Stimulated activated CD4-positive, alpha-beta T cell treated with anti-CD3 and anti-CD28 coated beads, Interleukin-2, amount 100 ng/mL, for 4 hours (primary cell): ENCODE measurements around the gene S100A10.

Experiments
- DNase-seq: peaks from one replicate; pipeline ENCODE4 v3.0.0-alpha.2; 2020; ENCODE audit warnings: low read depth

The S100A10 gene

GRCh38 chr1:151993734-151994496 is at the start of gene S100A10:
S100A10 (minus strand) TSS chr1:151993859; CDS start chr1:151986230, 7,629 bp downstream.
- peak; percentile 71 for DNase-seq

DNA sequence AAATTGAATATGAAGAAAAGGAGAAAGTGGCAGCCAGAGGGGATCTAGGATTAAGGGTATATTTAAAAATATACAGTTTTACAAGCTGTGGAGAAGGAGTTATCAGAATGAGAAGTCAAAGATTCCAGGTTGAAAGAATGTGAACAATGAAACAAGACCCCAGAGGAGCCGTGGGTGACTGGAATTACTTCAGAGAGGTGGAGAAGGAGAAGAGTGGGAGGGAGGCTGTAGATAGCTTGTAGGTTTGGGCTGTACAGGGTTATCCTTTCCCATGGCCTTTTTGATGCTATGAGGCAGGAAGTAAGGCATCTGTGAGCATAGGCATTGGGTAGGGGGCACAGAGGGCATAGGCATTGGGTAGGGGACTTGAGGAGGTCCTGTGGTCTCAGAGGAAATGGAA is 48.4 kb upstream of the S100A10 start:
- no peak for DNase-seq

- no peak for DNase-seq
These were observed 46.2 kb upstream of the S100A10 start for GRCh38 chr1:152039886-152040285.

DNA sequence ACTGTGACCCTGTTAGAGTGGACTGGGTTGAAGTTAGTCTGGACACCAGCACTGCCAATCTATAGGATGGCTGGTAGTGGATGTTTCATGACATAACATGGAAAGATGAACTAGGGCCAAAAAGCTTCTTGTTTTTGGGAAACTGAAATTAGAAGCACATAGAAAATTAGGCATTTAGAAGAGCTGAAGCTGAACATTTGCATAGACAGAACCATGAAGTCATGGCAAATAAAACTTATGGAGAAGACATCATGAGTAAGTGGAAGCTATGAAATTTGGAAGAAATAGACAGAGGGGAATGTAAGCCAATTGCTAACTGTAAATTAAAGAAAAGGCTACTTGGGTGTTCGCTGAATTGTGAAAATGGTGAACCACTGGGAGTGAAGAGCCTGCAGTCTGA is 45.8 kb upstream of the S100A10 start:
- DNase-seq, result no peak

DNA sequence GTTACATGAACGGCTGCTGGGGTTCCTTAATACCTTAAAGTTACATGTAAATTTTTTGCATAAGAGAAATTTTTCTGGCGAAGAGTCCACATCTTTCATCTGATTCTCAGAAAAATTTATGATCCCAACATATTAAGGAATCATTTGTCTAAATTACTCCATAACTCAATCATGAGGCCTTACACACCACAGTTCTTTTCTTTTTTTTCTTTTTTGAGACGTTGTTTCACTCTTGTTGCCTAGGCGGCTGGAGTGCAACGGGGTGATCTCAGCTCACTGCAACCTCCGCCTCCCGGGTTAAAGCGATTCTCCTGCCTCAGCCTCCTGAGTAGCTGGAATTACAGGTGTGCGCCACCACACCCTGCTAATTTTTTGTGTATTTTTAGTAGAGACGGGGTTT is 45.2 kb upstream of the S100A10 start:
- DNase-seq, result no peak

DNA sequence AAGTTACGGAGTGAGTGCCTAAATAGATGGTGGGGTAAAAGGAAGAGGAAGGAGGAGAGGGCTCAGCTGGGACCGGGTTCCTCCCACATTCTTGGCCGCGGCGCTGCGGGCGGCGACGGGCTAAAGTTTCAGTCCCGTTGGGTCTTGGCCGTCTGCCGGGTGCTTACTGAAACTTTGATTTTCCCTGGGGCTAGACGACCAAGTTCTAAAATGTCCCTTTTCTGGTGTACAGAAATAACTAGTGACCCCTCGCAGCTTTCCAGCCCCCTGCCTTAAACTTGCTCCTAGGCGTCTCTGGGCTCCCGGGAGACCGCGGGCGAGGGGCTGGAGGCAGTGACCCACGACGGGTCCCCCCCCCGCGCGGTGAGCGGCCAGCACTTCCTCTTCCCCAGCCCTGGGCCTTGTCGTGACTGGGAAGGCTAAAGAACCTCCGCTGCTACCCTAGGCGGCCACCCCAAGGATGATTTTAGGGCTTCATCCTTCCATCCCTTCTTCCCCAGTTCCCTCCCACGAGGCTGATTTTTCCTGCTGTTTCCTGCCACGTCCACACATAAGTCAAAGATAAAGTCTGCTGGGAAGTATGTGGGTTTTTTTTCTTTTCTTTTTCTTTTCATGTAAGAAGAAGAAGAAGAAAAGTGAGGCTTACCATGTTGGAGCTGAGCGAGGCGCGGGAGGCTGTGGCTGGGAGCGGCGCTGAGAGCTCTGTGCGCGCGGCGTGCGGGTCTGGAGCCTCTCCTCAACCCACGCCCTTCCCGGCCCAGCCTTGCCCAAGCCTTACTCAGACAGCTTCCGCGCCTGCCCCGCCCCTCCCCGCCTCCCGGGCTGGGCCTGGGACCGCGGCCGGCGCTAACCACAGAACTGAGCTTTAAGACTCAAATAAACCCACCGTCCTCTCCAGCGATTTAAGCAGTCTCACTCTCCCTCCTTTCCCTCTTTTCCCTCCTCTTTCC is 42.9 kb upstream of the S100A10 start, which contains the start of gene S100A11:
Gene S100A11 (minus strand): TSS at position 738 of the 950 bp plus-strand sequence. CDS start 89 bp downstream, at position 649.
- peak; percentile 71 for DNase-seq

DNA sequence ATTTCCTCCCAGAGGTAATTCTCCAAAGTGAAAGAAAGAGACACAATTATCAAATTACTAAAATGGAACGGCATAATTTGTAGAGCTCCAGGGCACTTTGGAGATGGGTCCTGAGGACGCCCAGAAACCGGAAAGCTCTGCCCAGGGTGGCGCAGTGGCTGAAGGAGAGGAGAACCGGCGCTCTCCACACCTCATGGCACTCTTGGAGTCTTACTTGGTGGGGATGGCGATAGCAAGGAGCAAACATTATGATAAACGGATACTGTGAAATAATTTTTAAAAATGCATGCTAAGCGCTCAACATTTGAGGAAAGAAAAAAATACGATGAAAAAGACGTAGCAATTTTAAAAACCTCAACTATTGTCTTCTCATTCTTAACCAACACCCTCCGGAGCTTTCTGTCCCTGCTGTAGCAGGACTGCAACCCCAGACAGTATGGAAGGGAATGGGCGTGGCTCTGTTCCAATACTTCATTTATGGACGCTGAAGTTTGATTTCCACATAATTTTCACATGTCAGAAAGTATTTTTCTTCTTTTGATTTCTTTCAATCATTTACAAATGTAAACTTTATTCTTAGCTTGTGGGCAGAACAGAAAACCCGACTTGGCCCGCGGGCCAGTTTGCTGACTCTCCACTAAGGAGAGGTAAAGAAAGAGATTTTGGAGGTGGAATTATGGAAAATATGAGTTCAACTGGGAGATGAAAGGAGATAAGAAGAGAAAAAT is 42.0 kb upstream of the S100A10 start:
- DNase-seq, result no peak

GRCh38 chr1:152034654-152035538 is 41.2 kb upstream of the S100A10 start:
- DNase-seq, result peak; percentile 52

GRCh38 chr1:152034324-152034653 is 40.6 kb upstream of the S100A10 start:
- no peak for DNase-seq

- DNase-seq, result no peak
These were observed 36.2 kb upstream of the S100A10 start for GRCh38 chr1:152029929-152030211.

- DNase-seq, result no peak
These were observed 35.7 kb upstream of the S100A10 start for GRCh38 chr1:152029144-152029928.

DNA sequence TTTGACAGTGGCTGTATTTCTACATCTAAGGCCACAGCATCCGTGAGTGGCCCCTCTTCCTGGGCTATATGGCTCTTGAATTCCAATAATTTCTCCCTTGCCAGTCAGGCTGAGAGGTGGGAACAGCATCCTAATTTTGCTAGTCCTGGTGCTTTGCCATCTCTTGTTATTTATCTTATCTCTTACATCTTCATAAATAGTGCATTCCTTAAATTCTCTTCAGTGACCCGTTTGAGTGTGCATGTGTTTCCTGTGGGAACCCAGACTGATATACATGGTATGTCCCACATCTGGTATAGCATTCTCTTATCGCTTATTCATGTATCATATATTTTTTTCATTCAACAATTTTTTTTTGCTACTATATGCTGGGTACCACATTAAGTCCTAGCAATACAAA is 33.2 kb upstream of the S100A10 start:
- DNase-seq, result no peak

GRCh38 chr1:152024223-152024622 is 30.6 kb upstream of the S100A10 start:
- DNase-seq, result no peak

- no peak for DNase-seq
These were observed 29.6 kb upstream of the S100A10 start for GRCh38 chr1:152023221-152023620.

- no peak for DNase-seq
These were observed 28.8 kb upstream of the S100A10 start for GRCh38 chr1:152022474-152022873.

GRCh38 chr1:152021569-152021968 is 27.9 kb upstream of the S100A10 start:
- DNase-seq, result no peak

DNA sequence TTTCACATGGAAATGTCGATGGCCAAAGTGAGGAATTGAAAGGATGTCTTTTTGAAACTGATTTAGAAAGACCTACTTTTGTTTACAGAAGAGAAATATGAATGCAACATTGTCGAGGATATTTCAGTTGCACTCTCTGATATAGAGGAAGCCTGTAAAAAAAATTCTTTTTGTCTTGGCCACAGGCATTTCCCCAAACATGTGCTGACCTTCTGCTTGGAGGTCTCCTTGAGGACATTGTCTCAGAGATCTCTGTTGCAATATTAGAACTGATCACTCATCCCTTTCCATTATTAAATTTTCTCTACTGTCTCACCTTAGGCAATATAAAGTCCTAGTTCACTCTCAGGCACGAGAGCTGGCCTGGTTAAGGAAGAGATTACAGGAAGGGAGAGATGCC is 27.2 kb upstream of the S100A10 start:
- no peak for DNase-seq

DNA sequence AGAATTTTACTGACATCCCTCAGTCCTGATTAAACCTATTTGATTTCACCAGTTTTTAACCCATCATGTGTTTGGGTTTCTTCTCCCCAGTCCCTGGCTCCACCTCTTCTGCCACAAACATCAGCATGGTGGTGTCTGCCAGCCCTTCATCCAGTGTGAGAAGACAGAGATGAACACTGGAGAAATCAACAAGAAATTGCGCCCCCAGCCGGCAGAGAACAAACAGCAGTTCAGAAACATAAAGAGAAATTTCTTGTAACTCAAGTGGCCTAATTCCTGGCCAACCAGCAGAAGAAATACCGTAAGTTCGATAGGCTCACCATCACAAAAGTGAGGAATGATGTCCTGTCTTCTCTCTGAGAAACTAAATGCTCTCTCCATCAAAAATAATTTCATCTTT is 24.9 kb upstream of the S100A10 start:
- no peak for DNase-seq

DNA sequence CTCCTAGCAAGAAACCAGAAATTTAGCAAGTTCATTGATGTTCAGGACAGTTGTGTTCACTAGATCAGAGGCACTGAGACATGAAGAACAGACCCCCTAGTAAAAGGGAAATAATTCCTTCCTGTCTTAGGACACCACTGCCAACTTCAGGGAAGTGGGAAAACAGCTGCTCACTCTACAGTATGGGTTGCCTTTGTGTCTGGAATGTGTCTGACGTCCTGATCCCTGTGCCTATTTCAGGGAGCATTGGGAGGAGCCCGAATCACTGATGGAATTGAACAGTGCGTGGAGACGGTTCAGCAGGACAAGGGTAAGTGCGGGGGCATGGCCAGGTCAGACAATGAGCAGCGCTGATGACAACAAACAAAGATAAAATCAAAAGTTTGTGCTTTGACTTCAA is 22.1 kb upstream of the S100A10 start:
- no peak for DNase-seq

DNA sequence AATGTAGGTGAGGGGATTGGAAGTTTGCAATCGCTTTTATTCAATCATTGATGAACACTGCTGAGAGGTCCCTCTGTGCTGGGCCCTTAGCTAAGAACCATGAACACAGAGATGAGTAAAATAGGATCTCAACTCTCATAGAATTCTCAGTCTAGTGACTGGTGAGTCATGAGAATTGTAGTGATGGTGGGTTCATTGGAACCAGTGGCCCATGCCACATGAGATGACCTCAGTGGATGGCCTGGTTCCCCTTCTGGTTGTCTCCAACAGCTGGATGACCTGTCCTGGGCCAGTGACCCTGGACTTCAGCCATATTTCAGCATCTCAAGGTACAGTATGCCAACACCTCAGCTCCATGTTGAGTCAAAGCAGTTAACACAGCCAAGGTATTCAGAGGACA is 21.3 kb upstream of the S100A10 start:
- no peak for DNase-seq
